HepG2 (cell line): ENCODE results near the gene GRM5.

ENCODE experiments used
- PHF21A ChIP-seq: sonication (generic); formaldehyde crosslinking; IDR thresholded peaks from 2 replicates; pipeline ENCODE4 v1.5.0; 2020; ENCODE audit warnings: mild to moderate bottlenecking, missing genetic modification reagents
- TAF1 ChIP-seq: sonication (generic); formaldehyde crosslinking; IDR thresholded peaks from 2 replicates; pipeline ENCODE4 v1.4.0; 2020; ENCODE audit warnings: missing genetic modification reagents
- TF ChIP-seq, protein P1 (sequence below): sonication (generic); formaldehyde crosslinking; IDR thresholded peaks from 2 replicates; pipeline ENCODE4 v1.5.0; 2020; ENCODE audit warnings: mild to moderate bottlenecking, missing genetic modification reagents, moderate library complexity
- TF ChIP-seq, protein P2 (sequence below): sonication (generic); formaldehyde crosslinking; IDR thresholded peaks from 2 replicates; pipeline ENCODE4 v1.4.0; 2020; ENCODE audit warnings: mild to moderate bottlenecking, low read depth, missing genetic modification reagents

- TF ChIP-seq TAF1 = no peak
- TF ChIP-seq, protein P1, sequence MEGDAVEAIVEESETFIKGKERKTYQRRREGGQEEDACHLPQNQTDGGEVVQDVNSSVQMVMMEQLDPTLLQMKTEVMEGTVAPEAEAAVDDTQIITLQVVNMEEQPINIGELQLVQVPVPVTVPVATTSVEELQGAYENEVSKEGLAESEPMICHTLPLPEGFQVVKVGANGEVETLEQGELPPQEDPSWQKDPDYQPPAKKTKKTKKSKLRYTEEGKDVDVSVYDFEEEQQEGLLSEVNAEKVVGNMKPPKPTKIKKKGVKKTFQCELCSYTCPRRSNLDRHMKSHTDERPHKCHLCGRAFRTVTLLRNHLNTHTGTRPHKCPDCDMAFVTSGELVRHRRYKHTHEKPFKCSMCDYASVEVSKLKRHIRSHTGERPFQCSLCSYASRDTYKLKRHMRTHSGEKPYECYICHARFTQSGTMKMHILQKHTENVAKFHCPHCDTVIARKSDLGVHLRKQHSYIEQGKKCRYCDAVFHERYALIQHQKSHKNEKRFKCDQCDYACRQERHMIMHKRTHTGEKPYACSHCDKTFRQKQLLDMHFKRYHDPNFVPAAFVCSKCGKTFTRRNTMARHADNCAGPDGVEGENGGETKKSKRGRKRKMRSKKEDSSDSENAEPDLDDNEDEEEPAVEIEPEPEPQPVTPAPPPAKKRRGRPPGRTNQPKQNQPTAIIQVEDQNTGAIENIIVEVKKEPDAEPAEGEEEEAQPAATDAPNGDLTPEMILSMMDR = no peak
- no peak for TF ChIP-seq PHF21A
- TF ChIP-seq, protein P2, sequence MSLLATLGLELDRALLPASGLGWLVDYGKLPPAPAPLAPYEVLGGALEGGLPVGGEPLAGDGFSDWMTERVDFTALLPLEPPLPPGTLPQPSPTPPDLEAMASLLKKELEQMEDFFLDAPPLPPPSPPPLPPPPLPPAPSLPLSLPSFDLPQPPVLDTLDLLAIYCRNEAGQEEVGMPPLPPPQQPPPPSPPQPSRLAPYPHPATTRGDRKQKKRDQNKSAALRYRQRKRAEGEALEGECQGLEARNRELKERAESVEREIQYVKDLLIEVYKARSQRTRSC = no peak
Measured at GRCh38 chr11:88480223-88480622, 585.6 kb downstream of the GRM5 start.
